GM15510 (cell line): ENCODE data around the gene MTRR.

Experiments used
- POLR2A ChIP-seq: IDR thresholded peaks from 3 replicates; pipeline ENCODE4 v1.6.1; 2011; ENCODE audit warnings: borderline replicate concordance; ENCODE audit not compliant: insufficient read length; ENCODE audit errors: extremely low read depth

The MTRR gene

GRCh38 chr5:7873216-7873615, 4.3 kb downstream of the MTRR start:
- no peak for TF ChIP-seq POLR2A

- TF ChIP-seq POLR2A, result no peak
Observed at GRCh38 chr5:7874639-7875038, 5.7 kb downstream of the MTRR start.

GRCh38 chr5:7875151-7875550, 6.2 kb downstream of the MTRR start:
- TF ChIP-seq POLR2A, result no peak

- TF ChIP-seq POLR2A, result no peak
Observed at GRCh38 chr5:7876867-7877266, 7.9 kb downstream of the MTRR start.

- no peak for TF ChIP-seq POLR2A
Observed at GRCh38 chr5:7877851-7878250, 8.9 kb downstream of the MTRR start.

- no peak for TF ChIP-seq POLR2A
Observed at GRCh38 chr5:7878381-7878873, 9.5 kb downstream of the MTRR start.

GRCh38 chr5:7881091-7881490, 12.1 kb downstream of the MTRR start:
- no peak for TF ChIP-seq POLR2A

- no peak for TF ChIP-seq POLR2A
Observed at GRCh38 chr5:7881816-7882215, 12.9 kb downstream of the MTRR start.

GRCh38 chr5:7882926-7883325, 14.0 kb downstream of the MTRR start:
- TF ChIP-seq POLR2A, result no peak

GRCh38 chr5:7884491-7885267, 15.7 kb downstream of the MTRR start:
- TF ChIP-seq POLR2A, result no peak

- no peak for TF ChIP-seq POLR2A
Observed at GRCh38 chr5:7886849-7887475, 18.0 kb downstream of the MTRR start.

- no peak for TF ChIP-seq POLR2A
Observed at GRCh38 chr5:7888901-7889300, 20.0 kb downstream of the MTRR start.

- TF ChIP-seq POLR2A, result no peak
Observed at GRCh38 chr5:7894439-7894838, 25.5 kb downstream of the MTRR start.

- no peak for TF ChIP-seq POLR2A
Observed at GRCh38 chr5:7894860-7895259, 25.9 kb downstream of the MTRR start.

GRCh38 chr5:7897014-7897600, 28.2 kb downstream of the MTRR start:
- no peak for TF ChIP-seq POLR2A

- TF ChIP-seq POLR2A, result no peak
Observed at GRCh38 chr5:7902201-7902600, 33.3 kb downstream of the MTRR start.
